Activated T-cell treated with anti-CD3 and anti-CD28 coated beads for 48 hours (primary cell): Measurements from ENCODE around the gene SLC1A2.

Source experiments
- DNase-seq: peaks from one replicate; pipeline ENCODE4 v3.0.0-alpha.2; 2020; ENCODE audit warnings: low read depth

The SLC1A2 gene

DNA sequence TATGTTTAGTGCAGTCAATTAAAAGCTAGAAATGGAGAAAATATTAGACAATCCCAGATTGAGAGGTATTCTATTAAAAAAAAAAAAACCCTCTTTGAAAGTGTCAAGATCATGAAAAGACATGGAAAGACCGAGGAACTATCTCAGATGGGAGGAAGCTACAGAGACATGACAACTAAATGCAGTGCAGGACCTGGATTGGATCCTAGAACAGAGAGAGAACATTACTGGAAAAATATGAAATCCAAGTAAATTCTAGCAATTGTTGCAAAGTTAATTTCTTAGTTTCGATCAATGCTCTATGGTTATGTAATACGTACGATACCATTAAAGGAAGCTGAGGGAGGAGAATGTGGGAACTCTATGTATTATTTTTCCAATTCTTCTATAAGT, 43.2 kb downstream of the SLC1A2 start:
- no peak for DNase-seq

DNA sequence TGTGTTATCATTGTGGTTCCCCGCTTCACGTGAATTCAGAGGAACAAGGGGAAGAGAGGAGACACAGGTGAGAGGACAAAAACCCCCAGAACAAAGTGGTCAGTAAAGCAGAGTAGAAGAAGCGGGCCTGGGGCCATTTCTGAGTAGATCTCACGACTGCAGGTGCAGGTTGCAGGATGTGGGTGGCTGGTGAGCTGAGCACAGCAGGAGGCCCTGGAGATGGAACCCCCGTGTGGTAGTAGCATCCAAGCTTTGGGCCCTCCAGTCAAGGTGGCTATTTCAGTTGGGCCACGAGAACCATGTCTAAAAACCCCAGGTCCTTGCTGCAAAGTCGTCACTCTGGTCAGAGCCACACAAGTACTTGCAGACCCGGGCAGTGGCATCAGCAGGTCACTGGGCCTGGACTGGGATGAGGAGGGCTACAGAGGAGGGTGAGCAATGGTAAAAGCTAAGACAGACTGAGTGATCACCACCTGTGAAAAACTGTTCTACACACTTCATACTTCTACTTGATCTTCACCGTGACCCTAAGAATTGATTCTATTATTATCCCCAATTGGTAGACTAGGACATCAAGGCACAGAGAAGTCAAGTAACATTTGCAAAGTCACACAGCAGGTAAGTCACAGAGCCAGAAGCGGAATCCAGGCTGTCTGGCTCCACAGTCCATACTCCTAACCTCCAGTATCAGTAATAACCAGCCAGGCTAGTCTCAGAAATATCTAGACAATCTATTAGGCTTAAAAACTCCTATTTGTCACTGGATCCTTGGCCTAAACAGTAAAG, 43.8 kb downstream of the SLC1A2 start:
- DNase-seq = no peak

DNA sequence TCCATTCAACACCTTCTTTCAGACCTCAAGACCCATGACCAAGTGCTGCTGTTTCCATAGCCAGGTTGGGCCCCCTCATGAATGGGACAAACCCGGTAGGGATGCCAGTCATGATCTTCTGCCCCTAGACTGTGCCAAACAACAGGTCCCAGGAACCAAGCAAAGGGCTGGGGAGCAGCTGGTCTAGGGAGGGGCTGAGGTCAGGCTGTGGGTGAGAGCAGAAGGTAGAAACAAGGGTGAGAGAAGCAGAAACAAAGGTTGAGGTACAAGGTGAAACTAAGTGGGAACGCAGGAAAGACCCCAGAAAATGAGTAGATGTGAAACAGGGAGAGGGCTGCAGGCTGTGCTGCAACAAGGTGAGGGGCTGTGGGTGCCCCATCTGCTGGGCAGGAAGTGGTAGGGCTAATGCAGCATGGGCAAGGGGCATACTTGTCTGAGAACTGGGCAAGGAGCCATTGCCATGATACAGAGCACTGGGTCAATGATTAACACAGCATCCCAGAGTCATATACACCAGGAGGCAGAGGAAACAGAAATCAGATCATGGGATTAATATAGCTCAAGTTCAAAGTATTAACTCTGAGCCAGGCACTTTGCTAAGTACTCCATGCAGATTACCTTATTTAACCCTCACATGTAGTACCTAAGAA, 45.9 kb downstream of the SLC1A2 start:
- no peak for DNase-seq

DNA sequence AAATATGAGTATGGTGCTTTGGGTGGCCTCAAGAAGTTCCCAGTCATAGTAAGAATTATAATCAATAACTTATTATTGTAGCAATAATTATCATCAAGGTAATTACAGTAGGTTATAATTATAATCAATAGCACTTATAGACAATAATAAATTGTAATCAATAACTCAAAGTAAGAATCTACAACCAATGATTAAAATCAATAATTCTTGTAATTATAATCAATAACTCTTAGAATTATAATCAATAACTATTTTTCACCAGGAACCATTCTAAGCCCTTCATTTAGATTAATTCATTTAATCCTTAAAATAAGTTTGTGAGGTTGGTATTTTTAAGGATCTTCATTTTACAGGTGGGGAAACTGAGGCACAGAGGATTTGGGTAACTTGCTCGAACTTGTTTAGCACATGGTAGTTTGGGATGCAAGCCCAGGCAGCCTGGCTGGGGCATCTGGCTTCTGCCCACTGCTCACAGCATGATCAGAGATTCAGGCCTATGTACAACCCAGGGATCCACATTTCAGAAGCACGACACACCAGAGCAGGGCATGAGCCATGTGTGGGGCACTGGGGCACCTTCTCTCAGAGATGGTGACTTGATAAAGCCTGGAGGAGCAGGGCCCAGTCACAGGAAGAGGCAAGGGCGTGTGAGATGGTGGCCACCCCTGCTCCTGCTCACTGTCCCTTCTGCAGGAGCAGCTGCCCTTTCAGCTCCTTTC, 46.6 kb downstream of the SLC1A2 start:
- DNase-seq = no peak

DNA sequence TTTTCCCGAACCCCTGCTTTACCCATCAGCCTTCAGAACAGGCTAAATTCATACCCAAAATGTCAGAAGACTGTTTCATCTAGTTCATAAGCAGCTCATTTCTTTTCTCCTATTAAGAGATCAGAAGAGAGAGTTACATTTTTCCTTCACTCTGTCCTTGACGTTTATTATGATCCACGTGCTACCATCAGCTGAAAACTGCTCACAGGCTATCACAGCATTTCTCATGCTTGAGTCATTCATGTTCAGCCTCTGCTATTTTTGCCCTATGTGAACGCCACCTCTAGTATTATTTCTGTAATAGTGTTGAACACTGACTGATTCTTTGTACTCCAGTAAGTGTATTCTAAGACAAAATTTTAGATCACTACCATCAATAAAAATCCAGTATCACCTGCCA, 51.9 kb downstream of the SLC1A2 start:
- DNase-seq = no peak

DNA sequence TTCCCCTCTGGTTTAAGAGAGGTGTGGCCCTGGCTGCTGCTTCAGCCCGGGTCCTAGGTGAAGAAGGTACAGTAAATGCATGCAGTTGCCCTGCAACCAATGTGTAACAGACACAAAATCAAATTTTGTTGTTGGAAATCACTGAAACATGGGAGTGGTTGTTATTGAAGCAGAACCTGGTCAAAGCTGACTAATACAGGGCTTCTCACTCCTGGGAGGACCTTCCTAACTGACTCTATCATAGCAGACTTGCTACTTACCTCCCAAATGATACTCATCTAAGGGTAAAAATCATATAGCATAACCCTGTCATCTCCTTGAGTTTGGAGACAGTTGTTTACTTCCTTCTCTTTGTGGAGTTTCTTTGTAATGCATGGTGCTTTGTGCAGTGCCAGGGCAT, 52.6 kb downstream of the SLC1A2 start:
- DNase-seq = no peak

DNA sequence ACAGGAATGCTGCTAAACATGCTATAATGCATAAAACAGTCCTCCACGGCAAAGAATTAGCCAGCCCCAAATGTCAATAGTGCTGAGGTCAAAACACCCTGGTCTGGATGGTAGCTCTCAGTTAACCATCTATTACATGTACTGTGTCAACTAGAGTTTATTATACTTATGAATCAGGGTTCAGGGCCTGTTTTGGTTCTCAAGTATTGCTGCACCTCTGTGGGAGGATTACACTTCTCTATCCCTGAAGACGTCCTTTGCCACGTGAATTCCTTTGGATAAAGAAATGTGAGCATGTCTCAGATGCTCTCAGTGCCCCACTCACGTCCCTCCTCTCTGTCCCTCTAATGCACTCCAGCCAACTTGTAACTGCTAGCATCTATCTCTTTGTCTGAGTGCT, 53.4 kb downstream of the SLC1A2 start:
- DNase-seq = no peak

DNA sequence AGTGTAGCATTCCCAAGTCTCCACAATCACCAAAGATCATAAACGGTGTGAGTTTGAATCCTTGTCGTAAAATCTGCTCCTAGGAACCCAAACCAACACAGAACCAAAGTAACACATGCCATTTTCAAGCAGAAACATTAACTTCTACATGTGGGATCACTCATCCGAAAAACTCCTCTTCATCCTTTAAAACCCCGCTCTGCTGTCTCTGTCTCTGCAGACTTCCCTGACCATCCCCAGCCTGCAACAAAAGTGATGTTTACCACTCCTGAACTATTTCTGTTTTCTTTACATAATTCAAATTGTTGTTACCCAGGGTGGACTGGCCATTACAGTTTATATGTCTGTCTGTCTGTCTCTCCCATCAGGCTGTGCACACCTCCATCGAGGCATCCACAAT, 54.0 kb downstream of the SLC1A2 start:
- no peak for DNase-seq

DNA sequence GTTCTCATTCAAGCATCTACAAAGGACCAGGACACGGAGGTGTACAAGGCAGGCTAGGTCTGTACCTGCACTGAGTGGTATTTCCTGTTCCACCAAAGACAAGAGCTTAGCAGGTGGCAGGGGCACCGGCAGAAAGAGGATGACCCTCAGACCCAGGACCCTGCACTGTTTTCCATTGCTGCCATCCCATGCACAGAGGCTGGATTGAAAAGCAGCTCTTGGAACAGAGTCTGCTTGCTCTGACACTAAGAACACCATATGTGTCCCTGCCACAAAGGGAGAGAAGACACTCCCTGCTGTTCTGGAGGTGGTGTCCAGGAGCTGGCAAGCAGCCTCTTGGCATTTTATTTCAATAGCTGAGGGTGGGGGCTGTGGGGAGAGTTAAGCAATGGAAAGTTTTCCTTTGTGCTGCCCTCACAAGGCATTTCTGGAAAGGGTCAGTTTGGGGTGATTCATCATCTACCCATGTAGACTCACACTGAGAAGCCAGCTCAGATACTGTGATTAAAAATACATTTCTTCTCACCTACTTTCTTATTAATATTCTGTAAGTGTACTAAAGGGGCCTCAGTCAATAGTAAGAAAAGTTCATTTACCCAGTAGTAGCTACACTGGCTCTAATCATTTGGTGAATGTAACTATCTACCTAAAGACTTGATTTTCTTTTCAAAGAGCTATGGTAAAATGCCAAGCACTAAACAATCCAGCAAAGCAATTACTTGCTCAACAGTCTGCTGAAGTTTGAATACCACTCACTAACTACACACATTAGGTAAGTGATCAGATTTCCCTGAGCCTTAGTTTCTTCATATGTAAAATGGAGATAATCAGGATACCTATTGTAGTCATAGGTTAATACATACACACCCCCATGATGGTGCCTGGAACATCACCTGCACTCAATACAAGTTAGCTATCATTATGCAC, 55.2 kb downstream of the SLC1A2 start:
- no peak for DNase-seq

DNA sequence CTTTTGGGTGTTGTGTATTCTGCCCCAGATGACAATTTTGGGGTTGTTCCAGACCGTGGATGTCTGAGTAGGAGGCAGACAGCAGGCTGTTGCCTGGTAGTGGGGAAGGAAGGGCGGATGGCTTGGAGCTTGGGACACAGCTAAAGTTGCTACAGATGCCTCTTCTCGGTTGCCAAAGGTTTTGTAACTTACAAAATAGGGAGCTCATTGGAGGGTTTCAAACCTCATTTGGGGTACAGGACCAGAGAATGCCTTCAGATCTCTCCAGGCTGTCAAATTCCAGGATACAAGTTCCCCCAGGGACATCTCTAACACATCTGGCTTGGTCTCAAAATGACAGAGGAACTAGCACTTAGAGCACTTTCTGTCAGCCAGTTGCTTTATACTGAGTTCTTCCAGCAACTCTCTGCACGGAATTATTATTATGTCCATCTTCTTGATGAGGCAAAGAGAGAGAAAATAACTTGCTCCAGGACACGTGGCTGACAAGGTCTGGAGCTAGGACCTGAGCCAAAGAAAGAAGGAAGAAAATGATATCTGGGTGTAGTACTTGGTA, 56.0 kb downstream of the SLC1A2 start:
- no peak for DNase-seq

DNA sequence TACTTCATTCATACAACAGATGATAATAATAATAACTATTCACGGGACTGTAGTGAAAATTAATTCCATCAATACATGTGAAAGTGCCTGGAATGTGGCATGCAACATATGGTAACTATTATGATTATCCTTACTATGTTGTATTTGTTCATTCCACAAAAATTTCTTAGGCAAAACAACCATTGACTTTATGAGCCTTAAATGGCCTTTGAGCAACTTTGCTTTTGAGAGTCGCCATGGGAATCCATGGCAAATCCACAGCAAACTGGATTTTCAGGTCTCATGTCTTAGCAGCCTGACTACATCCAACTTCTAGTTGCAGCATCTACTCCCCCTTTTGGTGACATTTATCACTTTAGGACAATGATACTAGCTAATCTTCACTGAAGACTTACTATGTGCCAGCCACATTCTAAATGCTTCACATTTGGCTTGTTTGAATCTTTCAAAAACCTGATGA, 56.8 kb downstream of the SLC1A2 start:
- DNase-seq = no peak

DNA sequence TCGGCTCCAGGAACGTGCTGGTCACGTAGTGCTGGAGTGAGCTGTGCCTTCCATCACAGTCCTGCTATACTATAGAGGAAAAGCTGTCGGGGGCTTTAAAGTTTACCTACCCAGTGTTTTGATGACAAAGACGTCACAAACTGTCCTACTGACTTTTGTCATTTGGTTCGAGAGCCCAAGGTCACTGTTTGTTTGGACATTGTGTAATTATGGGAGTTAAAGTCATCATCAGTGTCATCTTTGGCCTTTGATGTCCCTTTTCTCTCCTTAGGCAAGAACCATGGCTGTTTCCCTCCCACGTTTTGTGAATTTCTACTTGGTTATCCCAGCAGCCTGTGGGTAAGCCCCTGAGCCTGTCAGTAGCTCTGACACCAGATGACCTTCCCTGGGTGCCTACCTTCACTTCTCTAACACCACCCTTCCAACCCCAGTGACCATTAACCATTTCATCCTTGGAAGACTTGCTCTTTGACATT, 59.3 kb downstream of the SLC1A2 start:
- no peak for DNase-seq

DNA sequence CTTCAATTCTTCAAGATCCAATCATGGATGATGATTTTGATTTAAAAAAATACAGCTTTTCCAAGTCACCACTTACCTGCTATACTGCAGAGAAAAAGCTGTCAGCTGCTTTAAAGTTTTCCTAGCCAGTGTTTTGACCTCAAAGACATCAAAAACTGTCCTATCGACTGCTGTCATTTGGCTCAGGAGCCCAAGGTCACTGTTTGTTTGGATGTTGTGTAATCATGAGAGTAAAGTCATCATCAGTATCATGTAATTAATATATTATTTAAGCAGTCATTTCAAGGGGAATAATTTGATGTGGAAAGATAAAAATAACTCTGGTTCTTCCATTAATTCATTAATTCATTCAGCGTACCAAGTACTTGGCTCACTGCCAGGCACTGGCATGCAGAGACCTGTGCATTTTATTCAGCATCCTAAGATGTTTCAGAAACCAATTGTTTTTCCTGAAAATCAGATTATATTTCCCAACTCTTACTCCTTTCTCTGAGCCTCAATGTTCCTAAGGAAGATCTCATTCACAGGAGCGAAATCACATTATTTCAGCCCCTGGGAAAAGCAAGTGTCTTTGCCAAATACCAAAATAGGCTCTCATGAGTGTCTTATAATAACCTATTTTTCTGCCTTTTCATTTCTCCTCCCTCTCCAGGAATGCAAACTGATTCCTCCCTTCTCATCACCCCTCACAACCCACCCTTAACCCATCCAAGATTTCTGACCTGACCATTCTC, 59.9 kb downstream of the SLC1A2 start:
- no peak for DNase-seq

DNA sequence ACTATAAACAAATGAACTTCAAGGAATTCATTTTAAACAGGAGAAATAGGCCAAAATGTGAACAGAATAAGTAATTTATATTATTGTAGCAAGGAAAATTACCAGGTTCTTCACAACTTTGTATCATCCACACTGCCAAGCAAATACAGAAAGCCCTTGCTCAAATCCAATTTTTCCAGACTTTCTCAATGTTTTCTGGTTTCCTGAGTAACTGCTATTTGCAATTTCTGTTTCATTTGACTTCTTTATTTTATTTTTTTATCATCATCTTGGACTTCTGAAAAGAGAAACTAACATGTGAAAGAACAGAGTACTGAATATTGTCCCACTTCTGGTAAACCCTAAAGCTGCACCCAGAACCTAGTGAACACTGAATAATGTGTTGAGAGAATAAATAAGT, 61.0 kb downstream of the SLC1A2 start:
- no peak for DNase-seq

DNA sequence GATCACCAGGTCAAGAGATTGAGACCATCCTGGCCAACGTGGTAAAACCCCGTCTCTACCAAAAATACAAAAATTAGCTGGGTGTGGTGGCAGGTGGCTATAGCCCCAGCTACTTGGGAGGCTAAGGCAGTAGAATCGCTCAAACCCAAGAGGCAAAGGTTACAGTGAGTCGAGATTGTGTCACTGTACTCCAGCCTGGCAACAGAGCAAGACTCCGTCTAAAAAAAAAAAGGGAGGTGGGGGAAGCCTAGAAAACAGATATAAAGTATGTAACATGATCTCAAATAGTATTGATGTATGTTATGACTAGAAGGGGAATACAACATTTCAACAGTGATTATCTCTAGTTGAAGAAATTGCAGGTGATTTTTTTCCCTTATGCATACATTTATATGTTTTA, 61.4 kb downstream of the SLC1A2 start:
- no peak for DNase-seq

DNA sequence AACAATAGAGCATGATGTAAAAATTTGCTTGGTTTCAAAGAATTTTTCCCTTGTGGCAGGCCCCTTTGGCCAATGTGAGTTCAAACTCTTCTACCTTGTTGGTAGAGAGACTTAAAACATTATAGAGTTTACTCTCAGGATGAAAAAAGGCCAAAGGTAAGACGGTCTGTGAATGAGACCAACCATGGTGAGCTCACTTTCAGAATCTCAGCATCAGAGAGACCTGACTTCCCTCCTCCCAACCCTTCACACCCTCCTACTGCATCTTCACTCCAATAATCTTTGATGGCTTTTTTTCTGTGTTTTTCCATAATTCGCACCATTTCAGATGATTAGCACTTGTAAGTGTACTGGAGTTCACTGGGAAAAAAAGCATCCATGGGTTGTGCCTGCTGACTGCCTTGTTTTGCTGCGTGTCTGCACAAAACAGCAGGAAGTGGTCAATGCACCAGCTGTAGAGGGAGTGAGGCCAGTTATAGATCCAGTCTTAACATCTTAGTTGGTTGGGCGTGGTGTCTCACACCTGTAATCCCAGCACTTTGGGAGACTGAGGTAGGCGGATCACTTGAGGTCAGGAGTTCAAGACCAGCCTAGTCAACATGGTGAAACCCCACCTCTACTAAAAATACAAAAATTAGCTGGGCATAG, 64.1 kb downstream of the SLC1A2 start:
- no peak for DNase-seq

DNA sequence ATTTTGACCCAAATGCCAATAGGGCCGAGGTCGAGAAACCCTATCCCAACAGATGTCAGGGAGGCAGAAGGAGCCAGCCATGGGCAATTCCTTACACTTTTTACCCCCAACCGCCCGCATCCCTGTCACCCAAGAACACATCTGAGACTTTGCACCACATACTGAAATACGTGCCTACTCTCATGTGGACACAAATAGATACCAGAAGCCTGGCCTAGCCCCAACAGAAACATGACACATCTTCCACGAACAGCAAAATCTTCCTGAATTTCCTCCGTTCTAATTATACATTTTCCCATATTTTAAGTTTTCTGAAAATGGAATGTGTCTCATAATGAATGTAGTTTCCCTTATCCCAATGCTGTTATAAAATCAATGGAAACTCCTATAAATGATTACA, 64.7 kb downstream of the SLC1A2 start:
- DNase-seq = no peak

DNA sequence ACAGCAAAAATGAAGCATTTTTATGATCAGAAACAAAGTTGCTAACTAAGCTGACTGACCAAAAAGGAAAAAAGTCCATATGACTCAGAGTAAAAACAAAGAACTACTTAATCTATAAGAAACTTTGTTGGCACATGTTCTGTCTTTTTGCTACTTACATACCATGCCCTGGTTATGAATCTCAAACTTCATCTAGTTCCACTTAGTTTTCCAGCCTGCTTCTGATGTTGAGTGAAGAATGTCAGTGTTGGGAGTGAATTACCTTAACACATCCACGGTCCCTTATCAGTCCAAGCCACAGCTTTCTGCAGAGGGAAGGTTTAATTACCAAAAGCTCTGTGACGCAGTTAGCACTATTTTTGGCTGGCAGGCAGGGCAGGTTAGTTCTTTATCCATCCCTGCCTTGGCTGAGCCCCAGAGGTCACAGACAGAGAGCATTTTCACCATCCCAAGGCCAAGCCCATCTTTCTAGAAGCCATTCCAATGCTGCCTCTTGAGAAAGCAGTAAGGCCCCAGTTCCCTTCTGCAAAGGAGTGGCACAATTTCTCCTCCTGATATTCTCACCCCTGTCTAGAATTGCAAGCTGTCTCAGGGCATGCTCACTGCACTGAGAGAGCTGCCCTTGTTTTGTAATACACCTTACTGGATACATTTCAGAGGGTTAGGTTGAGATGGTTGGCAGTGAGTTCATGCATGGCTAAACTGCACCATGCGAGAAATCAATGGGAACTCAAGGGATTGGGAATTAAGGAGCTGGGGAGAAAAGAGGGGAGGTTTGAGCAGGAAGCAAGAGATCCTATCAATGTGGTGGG, 67.1 kb downstream of the SLC1A2 start:
- no peak for DNase-seq

DNA sequence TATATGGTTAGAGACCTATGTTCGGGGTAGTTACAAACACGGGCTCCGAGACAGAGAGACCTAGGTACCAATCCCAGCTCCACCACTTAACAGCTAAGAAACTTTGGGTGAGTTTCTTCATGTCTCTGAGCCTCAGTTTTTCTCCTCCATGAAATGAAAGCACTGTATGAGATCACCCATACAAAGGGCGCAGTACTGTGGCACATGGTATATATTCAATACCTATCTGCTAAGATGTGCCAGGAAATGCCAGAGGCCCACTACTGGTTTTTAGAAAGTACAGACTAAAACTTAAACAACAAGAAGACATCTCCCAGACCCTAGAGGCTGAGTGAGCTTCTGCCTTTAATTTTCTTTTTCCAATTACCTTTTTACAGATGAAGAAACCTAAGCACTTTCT, 69.5 kb downstream of the SLC1A2 start:
- no peak for DNase-seq
